H1 (cell line): ENCODE measurements around the gene MGST2. TPM values are rescaled to one million over a fixed set of nuclear protein-coding genes. Genes with fewer than 3 reads are reported as not detected.

Experiments used
- CTCF ChIA-PET: fragments of 300-600 bp; sonication (Branson Sonifier 250); formaldehyde crosslinking; loops from one replicate; lab custom pipeline; 2021; ENCODE audit not compliant: partially characterized antibody; lab: Charles Lee
- POLR2A ChIA-PET: fragments of 300-600 bp; sonication (Branson Sonifier 250); formaldehyde crosslinking; loops from one replicate; lab custom pipeline; 2021; ENCODE audit warnings: inconsistent platforms; ENCODE audit not compliant: partially characterized antibody; lab: Charles Lee
- DNase-seq, 2 experiments: peaks; one replicate each; pipeline versions ENCODE4 v3.0.0 to v3.0.0-alpha.2; 2010 to 2022; ENCODE audit warnings: low spot score in 2 of 2, low read depth in 1 of 2, mixed read lengths in 1 of 2
- FAIRE-seq: peaks from 2 replicates; lab custom pipeline; 2011; peaks lifted over from hg19 to GRCh38; lab: Jason Lieb, UNC
- H2AFZ ChIP-seq: 2 replicates; pipeline ENCODE4 v1.8.1; 2012; ENCODE audit warnings: low read length, inconsistent platforms
- H2AK5ac ChIP-seq: 2 replicates; pipeline ENCODE4 v1.6.1; 2013; ENCODE audit warnings: low read depth, low read length
- H2BK120ac ChIP-seq: replicated peaks from 2 replicates; pipeline ENCODE3; 2013; ENCODE audit warnings: low read depth, low read length, inconsistent platforms
- H2BK12ac ChIP-seq: 2 replicates; pipeline ENCODE4 v1.6.1; 2013; ENCODE audit warnings: low read depth, low read length
- H2BK15ac ChIP-seq: 2 replicates; pipeline ENCODE4 v1.6.1; 2013; ENCODE audit warnings: low read length
- H2BK20ac ChIP-seq: 2 replicates; pipeline ENCODE4 v1.6.1; 2013; ENCODE audit warnings: low read length
- H2BK5ac ChIP-seq: 2 replicates; pipeline ENCODE4 v1.6.1; 2013; ENCODE audit warnings: low read depth, low read length
- H3K14ac ChIP-seq: 2 replicates; pipeline ENCODE4 v1.6.1; 2013; ENCODE audit warnings: inconsistent platforms; ENCODE audit not compliant: insufficient read length
- H3K18ac ChIP-seq: 2 replicates; pipeline ENCODE4 v1.6.1; 2013; ENCODE audit warnings: low read length; ENCODE audit errors: extremely low read depth
- H3K23ac ChIP-seq: 2 replicates; pipeline ENCODE4 v1.6.1; 2013; ENCODE audit warnings: inconsistent platforms; ENCODE audit not compliant: insufficient read length
- H3K23me2 ChIP-seq: 2 replicates; pipeline ENCODE4 v1.6.1; 2013; ENCODE audit warnings: low read depth, low read length
- H3K27ac ChIP-seq: 2 replicates; pipeline ENCODE4 v1.6.1; 2011; ENCODE audit warnings: low read depth, low read length, inconsistent platforms
- H3K27me3 ChIP-seq, 4 experiments: replicated peaks in 1 of 4; 1 replicate in 1 of 4; 2 replicates in 3 of 4; pipeline versions ENCODE4 v1.6.1 to v1.8.1; 2011 to 2013; ENCODE audit warnings: low read length in 3 of 4, mild to moderate bottlenecking in 3 of 4, inconsistent platforms in 2 of 4, mixed read lengths in 2 of 4, moderate library complexity in 1 of 4; ENCODE audit not compliant: control insufficient read depth in 3 of 4, insufficient read depth in 3 of 4; ENCODE audit errors: extremely low read depth in 1 of 4
- H3K36me3 ChIP-seq, 4 experiments: 2 replicates each; pipeline versions ENCODE4 v1.6.1 to v1.8.1; 2011 to 2013; ENCODE audit warnings: mild to moderate bottlenecking in 4 of 4, low read length in 3 of 4, moderate library complexity in 2 of 4, control low read depth in 1 of 4, inconsistent platforms in 1 of 4; ENCODE audit not compliant: insufficient read depth in 4 of 4, control insufficient read depth in 2 of 4
- H3K4ac ChIP-seq: replicated peaks from 2 replicates; pipeline ENCODE3; 2013; ENCODE audit warnings: low read length, low read depth, mixed read lengths, inconsistent platforms; ENCODE audit not compliant: insufficient read length
- H3K4me1 ChIP-seq, 4 experiments: replicated peaks in 1 of 4; 1 replicate in 1 of 4; 2 replicates in 3 of 4; pipeline versions ENCODE4 v1.6.1 to v1.8.1; 2011 to 2013; ENCODE audit warnings: low read length in 3 of 4, inconsistent platforms in 2 of 4, mixed read lengths in 1 of 4; ENCODE audit not compliant: insufficient read depth in 4 of 4, control insufficient read depth in 3 of 4
- H3K4me2 ChIP-seq, 2 experiments: 2 replicates each; pipeline versions ENCODE4 v1.6.1 to v1.8.1; 2011 to 2013; ENCODE audit warnings: low read depth in 2 of 2, low read length in 2 of 2, control low read depth in 1 of 2, inconsistent platforms in 1 of 2, mild to moderate bottlenecking in 1 of 2; ENCODE audit not compliant: insufficient read depth in 1 of 2
- H3K4me3 ChIP-seq, 4 experiments: fragments of 200-600, 300-600 bp in 1 of 4; sonication (generic), shearing (Covaris generic), sonication (Bioruptor Twin) in 1 of 4; 2 replicates each; pipeline versions ENCODE4 v1.5.1 to v1.8.1; 2011 to 2016; ENCODE audit warnings: low read length in 4 of 4, low read depth in 3 of 4, control low read depth in 2 of 4, inconsistent platforms in 2 of 4, mild to moderate bottlenecking in 2 of 4, mixed read lengths in 1 of 4, moderate library complexity in 1 of 4; ENCODE audit not compliant: insufficient read depth in 2 of 4; ENCODE audit errors: extremely low read depth in 1 of 4
- H3K56ac ChIP-seq: replicated peaks from 2 replicates; pipeline ENCODE3; 2013; ENCODE audit warnings: low read depth, mild to moderate bottlenecking, mixed read lengths, low read length, inconsistent platforms; ENCODE audit not compliant: insufficient read length
- H3K79me1 ChIP-seq: 2 replicates; pipeline ENCODE4 v1.6.1; 2013; ENCODE audit warnings: low read depth, low read length, control low read depth
- H3K79me2 ChIP-seq, 2 experiments: 2 replicates each; pipeline versions ENCODE4 v1.6.1 to v1.8.1; 2012 to 2013; ENCODE audit warnings: low read length in 2 of 2, mild to moderate bottlenecking in 2 of 2, inconsistent platforms in 1 of 2; ENCODE audit not compliant: insufficient read depth in 2 of 2, control insufficient read depth in 1 of 2
- H3K9ac ChIP-seq, 4 experiments: replicated peaks in 1 of 4; 1 replicate in 1 of 4; 2 replicates in 3 of 4; pipeline versions ENCODE4 v1.6.1 to v1.8.1; 2011 to 2013; ENCODE audit warnings: low read depth in 3 of 4, low read length in 3 of 4, control low read depth in 2 of 4, mild to moderate bottlenecking in 2 of 4, moderate library complexity in 2 of 4, inconsistent platforms in 1 of 4; ENCODE audit errors: extremely low read depth in 1 of 4
- H3K9me3 ChIP-seq, 2 experiments: 2 replicates each; pipeline versions ENCODE4 v1.6.1 to v1.8.1; 2012 to 2013; ENCODE audit warnings: mild to moderate bottlenecking in 2 of 2, moderate library complexity in 2 of 2, control low read depth in 1 of 2, inconsistent platforms in 1 of 2, low read depth in 1 of 2, low read length in 1 of 2, mixed read lengths in 1 of 2; ENCODE audit not compliant: insufficient read depth in 2 of 2
- H4K20me1 ChIP-seq, 2 experiments: replicated peaks in 1 of 2; 2 replicates each; pipeline versions ENCODE3 to v1.8.1; 2011 to 2013; ENCODE audit warnings: inconsistent platforms in 2 of 2, low read length in 2 of 2, mild to moderate bottlenecking in 1 of 2; ENCODE audit not compliant: insufficient read depth in 2 of 2, control insufficient read depth in 1 of 2
- H4K5ac ChIP-seq: 2 replicates; pipeline ENCODE4 v1.6.1; 2013; ENCODE audit warnings: low read length, low read depth, mixed read lengths, inconsistent platforms; ENCODE audit not compliant: insufficient read length
- H4K8ac ChIP-seq: 2 replicates; pipeline ENCODE4 v1.8.0; 2013; ENCODE audit warnings: mild to moderate bottlenecking, moderate library complexity, low read length, inconsistent platforms; ENCODE audit not compliant: insufficient read depth; ENCODE audit errors: extremely low read depth
- H4K91ac ChIP-seq: replicated peaks from 2 replicates; pipeline ENCODE3; 2013; ENCODE audit warnings: low read length, mixed read lengths, inconsistent platforms; ENCODE audit not compliant: insufficient read length
- BCL11A ChIP-seq, 2 experiments: IDR thresholded peaks; one replicate each; pipeline ENCODE4 v1.6.1; 2011; ENCODE audit warnings: low read depth in 2 of 2, low read length in 2 of 2, mild to moderate bottlenecking in 2 of 2
- BRCA1 ChIP-seq: IDR thresholded peaks from 2 replicates; pipeline ENCODE4 v1.6.1; 2012; ENCODE audit warnings: low read depth, low read length, improper control_type of control experiment
- CHD1 ChIP-seq: IDR thresholded peaks from 2 replicates; pipeline ENCODE4 v1.6.1; 2012; ENCODE audit warnings: low read depth, low read length, improper control_type of control experiment
- CREB1 ChIP-seq: IDR thresholded peaks from 2 replicates; pipeline ENCODE4 v1.6.1; 2012; ENCODE audit warnings: inconsistent platforms
- E2F6 ChIP-seq: IDR thresholded peaks from 2 replicates; pipeline ENCODE4 v1.6.1; 2012; ENCODE audit warnings: inconsistent platforms
- HDAC6 ChIP-seq: IDR thresholded peaks from one replicate; pipeline ENCODE4 v1.7.1; 2012; ENCODE audit warnings: low read depth, mild to moderate bottlenecking, inconsistent platforms, low read length, moderate library complexity
- NRF1 ChIP-seq: IDR thresholded peaks from 2 replicates; pipeline ENCODE4 v1.6.1; 2011; ENCODE audit warnings: mild to moderate bottlenecking, low read depth, low read length, improper control_type of control experiment
- PHF8 ChIP-seq: fragments of 200-600 bp; sonication (generic); conservative IDR thresholded peaks from 2 replicates; pipeline ENCODE4 v1.7.1; 2012; ENCODE audit warnings: low read depth, mild to moderate bottlenecking, inconsistent platforms, low read length, moderate library complexity
- POLR2A ChIP-seq, 2 experiments: IDR thresholded peaks; 1 replicate in 1 of 2; 2 replicates in 1 of 2; pipeline ENCODE4 v1.6.1; 2011; ENCODE audit warnings: low read depth in 2 of 2, low read length in 2 of 2, mild to moderate bottlenecking in 2 of 2; ENCODE audit errors: control extremely low read depth in 1 of 2
- RFX5 ChIP-seq: IDR thresholded peaks from 2 replicates; pipeline ENCODE4 v1.6.1; 2011; ENCODE audit warnings: low read depth, low read length, improper control_type of control experiment, borderline replicate concordance
- SIX5 ChIP-seq: IDR thresholded peaks from 2 replicates; pipeline ENCODE4 v1.6.1; 2011; ENCODE audit warnings: mild to moderate bottlenecking, low read depth, low read length
- TCF12 ChIP-seq: IDR thresholded peaks from 2 replicates; pipeline ENCODE4 v1.6.1; 2011; ENCODE audit warnings: low read depth, mild to moderate bottlenecking, low read length
- ZNF274 ChIP-seq: IDR thresholded peaks from 2 replicates; pipeline ENCODE4 v1.7.0; 2012; ENCODE audit warnings: low read length, borderline replicate concordance; ENCODE audit errors: extremely low read depth
- WGBS, 2 experiments: shearing (Covaris generic) in 1 of 2; methylation state at CpG; one replicate each; pipeline versions ENCODE4 v1.1.6 to v1.1.7; 2013 to 2015; ENCODE audit warnings: low lambda C conversion rate in 2 of 2, mixed read lengths in 2 of 2, inconsistent platforms in 1 of 2, low coverage in 1 of 2, missing lambda C conversion rate in 1 of 2; ENCODE audit not compliant: insufficient replicate concordance in 2 of 2, insufficient coverage in 1 of 2, insufficient read length in 1 of 2; ENCODE audit errors: extremely low coverage in 1 of 2, missing lambda C conversion rate in 1 of 2; 5-methylcytosine and 5-hydroxymethylcytosine counted together
- polyA plus RNA-seq, 7 experiments: library from polyadenylated mRNA; depleted of rRNA in 3 of 7; stranded (reverse) in 5 of 7; unstranded in 2 of 7; fragments of >200 nt in 5 of 7; fragments of 200-250 nt in 2 of 7; gene quantifications; 1 replicate in 5 of 7; 2 replicates in 1 of 7; 4 replicates in 1 of 7; pipeline versions ENCODE4 v1.2.1 to v1.2.3, GENCODE V29; 2011 to 2013; ENCODE audit warnings: missing spikeins in 2 of 7, mixed read lengths in 2 of 7
- total RNA-seq: library from RNA; stranded (reverse); fragmentation: NEBNext Ultra II Directional; extraction: Animal tissue kit (Norgen Biotek cat#: 25700); gene quantifications from 2 replicates; pipeline ENCODE4 v1.2.1, GENCODE V29; 2021

The MGST2 gene
- total and polyA plus RNA-seq, 2 of the 8 experiments (the other 6 are each of a cell fraction or from before 2014, with no cell fraction given) = 8.0 to 13.6 TPM

- Histone ChIP-seq H3K4me1 (no peaks in the 10 kb centered on the region), H3K4ac (no peak overlapping the region), H2BK20ac (no peak overlapping the region), H2BK15ac (no peak overlapping the region), H2AFZ (no peak overlapping the region), H3K79me1 (no peaks in the 10 kb centered on the region), H2BK12ac (no peak overlapping the region), H4K20me1 (no peaks in the 10 kb centered on the region), H3K23ac (no peak overlapping the region), H3K18ac (no peak overlapping the region), H3K36me3 (no peaks in the 10 kb centered on the region), H3K56ac (no peak overlapping the region), H2BK5ac (no peak overlapping the region), H4K91ac (no peak overlapping the region), H2BK120ac (no peak overlapping the region), H3K4me3 (no peak overlapping the region), H3K79me2 (no peaks in the 10 kb centered on the region), H2AK5ac (no peak overlapping the region), H3K4me2 (no peak overlapping the region), H3K23me2 (no peaks in the 10 kb centered on the region), H3K14ac (no peak overlapping the region), H4K8ac (no peak overlapping the region), H4K5ac (no peak overlapping the region), H3K27ac (no peak overlapping the region), H3K9me3 (no peaks in the 10 kb centered on the region), H3K27me3 (no peaks in the 10 kb centered on the region), H3K9ac (no peak overlapping the region)
- FAIRE-seq (no peak), DNase-seq (no peak)
- CTCF ChIA-PET = interaction anchor here (0.6 to 2.9 kb wide), 6 partner anchors 10 to 540 kb away, joined by 3 to 23 read pairs (median 3); no protein-coding TSS in a partner anchor
- no peak for TF ChIP-seq E2F6
- no peak for TF ChIP-seq CREB1
- no peak for TF ChIP-seq RFX5
- no peak for TF ChIP-seq NRF1
- TF ChIP-seq PHF8 = no peak
- no peak for TF ChIP-seq TCF12
- no peak for TF ChIP-seq BCL11A (IDR thresholded peaks at IDR 0.05; ENCODE audit: low read depth in 2 of 2, low read length in 2 of 2)
- TF ChIP-seq POLR2A (IDR thresholded peaks at IDR 0.05; ENCODE audit: control extremely low read depth in 1 of 2, low read depth in 2 of 2, low read length in 2 of 2) = no peak
- TF ChIP-seq SIX5 = no peak
- TF ChIP-seq CHD1 = no peak
- TF ChIP-seq HDAC6 = no peak
- no peak for TF ChIP-seq BRCA1
- TF ChIP-seq ZNF274 = no peak
- POLR2A ChIA-PET = no interaction called here
- 87% methylated on average over 3 of the region's 3 CpGs; no CpG with 5 or more reads in 1 of the 2 experiments for WGBS, 2 experiments
Observed at GRCh38 chr4:139694522-139695107, 29.0 kb downstream of the MGST2 start.
